NCI-H1694 (cell line): Measurements from ENCODE around the gene LENG1.
"Not testable (repeated sequence)": the region's sequence is repeated elsewhere in the genome, so short reads cannot be mapped to it uniquely, and the experiment has no call there.

ENCODE experiments used
- DNase-seq: peaks from one replicate; lab custom pipeline; 2025; lab: John Stamatoyannopoulos, UW

The LENG1 gene

GRCh38 chr19:54159352-54160181, at the start of gene LENG1:
LENG1 (minus strand) TSS chr19:54159721; CDS start chr19:54159695, 26 bp downstream.
- peak; percentile 100 for DNase-seq

- DNase-seq = no peak
Observed at GRCh38 chr19:54208784-54209057, 49.2 kb upstream of the LENG1 start.

GRCh38 chr19:54207983-54208783, 48.7 kb upstream of the LENG1 start:
- DNase-seq = no peak

- DNase-seq = no peak
Observed at GRCh38 chr19:54207676-54207982, 48.1 kb upstream of the LENG1 start.

GRCh38 chr19:54207193-54207592, 47.7 kb upstream of the LENG1 start:
- not testable (repeated sequence) for DNase-seq

- no peak for DNase-seq
Observed at GRCh38 chr19:54206831-54207177, 47.3 kb upstream of the LENG1 start.

- DNase-seq = no peak
Observed at GRCh38 chr19:54206030-54206830, 46.7 kb upstream of the LENG1 start.

GRCh38 chr19:54204767-54205468, 45.4 kb upstream of the LENG1 start:
- no peak for DNase-seq

GRCh38 chr19:54203151-54203611, 43.7 kb upstream of the LENG1 start:
- DNase-seq = no peak

- DNase-seq = no peak
Observed at GRCh38 chr19:54201980-54202379, 42.5 kb upstream of the LENG1 start.

- DNase-seq = no peak
Observed at GRCh38 chr19:54201172-54201701, 41.7 kb upstream of the LENG1 start.

- no peak for DNase-seq
Observed at GRCh38 chr19:54199401-54199800, 39.9 kb upstream of the LENG1 start.

GRCh38 chr19:54197121-54197520, 37.6 kb upstream of the LENG1 start:
- no peak for DNase-seq

- no peak for DNase-seq
Observed at GRCh38 chr19:54196536-54196935, 37.0 kb upstream of the LENG1 start.

- not testable (repeated sequence) for DNase-seq
Observed at GRCh38 chr19:54194463-54194862, 34.9 kb upstream of the LENG1 start.

GRCh38 chr19:54193011-54193410, 33.5 kb upstream of the LENG1 start:
- DNase-seq = no peak

GRCh38 chr19:54191811-54192453, 32.4 kb upstream of the LENG1 start:
- no peak for DNase-seq

GRCh38 chr19:54191011-54191810, 31.7 kb upstream of the LENG1 start, which contains the start of gene TSEN34:
TSEN34 (plus strand) TSS chr19:54191308; CDS start chr19:54191365, 57 bp downstream.
- peak; percentile 64 for DNase-seq

- DNase-seq = peak; percentile 99
Observed at GRCh38 chr19:54190503-54191010, 31.0 kb upstream of the LENG1 start.
